ACHN (cell line): ENCODE data around the gene PSTK.

Experiments used
- DNase-seq: peaks from one replicate; pipeline ENCODE4 v3.0.0-alpha.2; 2015
- in situ Hi-C: cut with HindIII; loops from 2 replicates; pipeline ENCODE4 v1.10.0; 2017; ENCODE audit warnings: low sequenced_read_pairs, low pct_ligation_motif_present, low pct_unique_long_range_greater_than_20kb

Gene PSTK

GRCh38 chr10:122986335-122986734 lies 6.1 kb downstream of the PSTK start:
- in situ Hi-C loops, result no loop called here
- no peak for DNase-seq

- in situ Hi-C loops, result no loop called here
- DNase-seq, result no peak
Measured at GRCh38 chr10:122988501-122988900, 8.3 kb downstream of the PSTK start.

GRCh38 chr10:122990278-122990677 lies 10.1 kb downstream of the PSTK start:
- no peak for DNase-seq
- in situ Hi-C loops, result no loop called here

GRCh38 chr10:122992031-122992585 lies 11.9 kb downstream of the PSTK start:
- in situ Hi-C loops, result no loop called here
- DNase-seq, result no peak

GRCh38 chr10:122993797-122994336 lies 13.7 kb downstream of the PSTK start:
- in situ Hi-C loops, result no loop called here
- no peak for DNase-seq

GRCh38 chr10:122995936-122996335 lies 15.7 kb downstream of the PSTK start:
- no peak for DNase-seq
- in situ Hi-C loops, result no loop called here

GRCh38 chr10:122997864-122998263 lies 17.7 kb downstream of the PSTK start:
- DNase-seq, result no peak
- in situ Hi-C loops, result no loop called here

- DNase-seq, result no peak
- in situ Hi-C loops, result no loop called here
Measured at GRCh38 chr10:122998360-122998917, 18.2 kb downstream of the PSTK start.

GRCh38 chr10:122998934-122999333 lies 18.7 kb downstream of the PSTK start:
- in situ Hi-C loops, result no loop called here
- no peak for DNase-seq

GRCh38 chr10:122999347-122999746 lies 19.1 kb downstream of the PSTK start:
- in situ Hi-C loops, result no loop called here
- no peak for DNase-seq

GRCh38 chr10:123000155-123000554 lies 20.0 kb downstream of the PSTK start:
- in situ Hi-C loops, result no loop called here
- no peak for DNase-seq

- in situ Hi-C loops, result no loop called here
- DNase-seq, result no peak
Measured at GRCh38 chr10:123001370-123001769, 21.2 kb downstream of the PSTK start.

- in situ Hi-C loops, result no loop called here
- DNase-seq, result no peak
Measured at GRCh38 chr10:123004298-123004697, 24.1 kb downstream of the PSTK start.

- DNase-seq, result peak; percentile 68
Measured at GRCh38 chr10:123007558-123008354, 27.6 kb downstream of the PSTK start.

GRCh38 chr10:123008355-123009104 lies 28.3 kb downstream of the PSTK start, which contains the start of the genes ACADSB and IKZF5:
Gene ACADSB, plus strand, starts transcription at chr10:123009006. Its CDS starts 24 bp downstream, at chr10:123009030.
Gene IKZF5, minus strand, starts transcription at chr10:123008795. Its CDS starts 10,170 bp downstream, at chr10:122998625.
- peak; percentile 98 for DNase-seq
- in situ Hi-C loops, result no loop called here

More at GRCh38 chr10:123007558-123008354, 27.6 kb downstream of the PSTK start:
- in situ Hi-C loops, result no loop called here

GRCh38 chr10:123009105-123009820 lies 29.1 kb downstream of the PSTK start:
- DNase-seq, result peak; percentile 10
- in situ Hi-C loops, result no loop called here

- in situ Hi-C loops, result no loop called here
- DNase-seq, result no peak
Measured at GRCh38 chr10:123011987-123012386, 31.8 kb downstream of the PSTK start.
